ENCODE results near the gene A3GALT2.
A peak's percentile ranks its signal among the peaks of the same experiment; 100 is the strongest.

A3GALT2 gene

GRCh38 chr1:33270379-33270778 lies 50.5 kb downstream of the A3GALT2 start:
- no peak for DNase-seq
- intact Hi-C loops (cut with DNase I), result no loop called here

- intact Hi-C loops (cut with DNase I), result no loop called here
- no peak for DNase-seq
Measured at GRCh38 chr1:33269621-33270020, 51.3 kb downstream of the A3GALT2 start.

- intact Hi-C loops (cut with DNase I), result no loop called here
- DNase-seq, result no peak
Measured at GRCh38 chr1:33268927-33269610, 51.8 kb downstream of the A3GALT2 start.

DNA sequence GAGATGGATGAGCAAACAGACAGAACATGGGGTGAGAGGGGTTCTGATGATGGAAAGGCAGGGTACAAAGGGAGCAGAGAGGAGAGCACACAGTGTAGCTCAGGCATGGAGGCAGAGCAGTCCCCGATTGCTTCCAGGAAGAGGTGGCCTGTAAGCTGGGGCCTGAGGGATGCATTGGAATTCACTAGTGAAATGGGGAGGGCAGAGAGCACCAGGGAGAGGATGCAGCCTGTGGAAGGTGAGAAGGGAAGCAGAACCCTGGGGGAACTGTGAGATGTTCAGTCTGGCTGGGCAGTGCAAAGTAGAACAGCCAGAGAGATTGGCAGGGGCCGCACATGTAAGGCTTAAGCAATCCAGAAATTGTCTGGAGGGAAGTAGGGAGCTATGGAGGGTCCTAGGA lies 52.4 kb downstream of the A3GALT2 start:
- intact Hi-C loops (cut with DNase I), result no loop called here
- no peak for DNase-seq

DNA sequence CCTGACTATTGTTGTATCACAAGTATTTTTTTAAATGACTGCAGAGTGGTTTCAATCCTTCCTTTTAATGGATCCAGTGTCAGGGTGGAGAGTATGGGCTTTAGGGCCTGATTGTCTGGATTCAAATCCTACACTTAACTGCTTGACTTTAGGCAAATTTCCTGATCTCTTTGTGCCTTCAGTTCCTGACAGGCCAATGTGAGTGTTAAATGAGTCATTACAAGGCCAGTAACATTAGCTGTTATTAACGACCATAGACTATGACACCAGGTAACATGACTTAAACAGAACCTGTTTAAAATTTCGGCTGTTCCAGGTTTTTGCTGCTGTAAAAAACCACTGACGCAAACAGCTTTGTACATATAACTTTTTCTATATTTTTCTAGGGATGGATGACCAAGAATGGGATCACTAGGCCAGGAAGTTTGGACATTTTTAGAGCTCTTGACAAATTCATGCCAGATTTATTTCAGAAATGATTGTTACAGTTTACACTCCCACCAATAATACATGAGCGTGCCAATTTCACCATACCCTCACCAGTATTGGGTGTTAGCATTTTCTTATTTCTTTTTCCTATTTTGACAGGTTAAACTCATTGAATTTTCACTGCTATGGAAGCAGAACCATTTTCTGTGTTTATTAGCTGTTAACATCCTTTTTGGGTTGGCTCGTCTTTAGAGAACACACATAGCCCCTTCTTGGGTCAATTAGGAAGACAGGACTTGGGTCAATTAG lies 53.3 kb downstream of the A3GALT2 start:
- intact Hi-C loops (cut with DNase I), result no loop called here
- DNase-seq, result no peak

DNA sequence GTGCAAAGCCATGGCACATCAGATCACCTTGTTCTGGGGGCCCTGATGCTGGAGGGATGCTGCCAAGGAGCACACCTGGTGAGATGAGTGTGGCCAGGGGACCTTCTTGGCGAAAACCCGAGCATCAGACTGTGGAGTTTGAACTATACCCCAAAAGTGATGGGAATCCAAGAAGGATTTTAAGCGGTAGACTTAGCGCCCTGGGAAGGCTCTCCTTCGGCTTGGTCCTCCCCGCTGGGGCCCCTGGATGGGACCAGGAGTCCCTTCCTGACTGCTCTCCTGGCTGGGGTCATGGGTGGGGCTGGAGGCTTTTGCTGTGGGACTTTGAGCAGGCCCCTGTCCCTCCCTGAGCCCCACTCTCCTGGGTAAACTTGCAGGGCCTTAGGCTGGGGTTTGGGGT lies 54.1 kb downstream of the A3GALT2 start:
- DNase-seq, result no peak
- intact Hi-C loops (cut with DNase I), result no loop called here

GRCh38 chr1:33265780-33266605 lies 54.9 kb downstream of the A3GALT2 start:
- intact Hi-C loops (cut with DNase I), result no loop called here
- DNase-seq, result no peak

GRCh38 chr1:33263890-33264504 lies 56.9 kb downstream of the A3GALT2 start:
- intact Hi-C loops (cut with DNase I), result no loop called here
- DNase-seq, result no peak

DNA sequence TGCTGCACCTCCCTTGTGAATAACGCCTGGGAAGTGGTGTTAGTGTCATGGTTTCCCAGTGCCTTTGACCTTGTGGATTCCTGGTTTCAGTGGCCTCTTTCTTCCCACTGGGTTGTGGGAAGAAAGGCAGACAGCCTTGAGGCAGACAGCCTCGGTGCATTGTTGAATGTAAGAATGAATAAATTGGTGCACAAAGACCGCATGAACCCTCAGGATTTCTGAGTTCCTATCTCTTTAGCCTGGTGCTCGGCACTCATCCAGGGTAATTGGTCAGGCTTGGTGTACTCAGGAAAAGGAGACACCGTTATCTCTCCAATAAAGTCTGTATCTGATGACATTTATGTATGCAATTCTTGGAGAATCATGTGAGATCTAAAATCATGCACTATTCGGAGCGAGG lies 59.6 kb downstream of the A3GALT2 start:
- intact Hi-C loops (cut with DNase I), result no loop called here
- no peak for DNase-seq

- no peak for DNase-seq
- intact Hi-C loops (cut with DNase I), result no loop called here
Measured at GRCh38 chr1:33260439-33260838, 60.5 kb downstream of the A3GALT2 start.

DNA sequence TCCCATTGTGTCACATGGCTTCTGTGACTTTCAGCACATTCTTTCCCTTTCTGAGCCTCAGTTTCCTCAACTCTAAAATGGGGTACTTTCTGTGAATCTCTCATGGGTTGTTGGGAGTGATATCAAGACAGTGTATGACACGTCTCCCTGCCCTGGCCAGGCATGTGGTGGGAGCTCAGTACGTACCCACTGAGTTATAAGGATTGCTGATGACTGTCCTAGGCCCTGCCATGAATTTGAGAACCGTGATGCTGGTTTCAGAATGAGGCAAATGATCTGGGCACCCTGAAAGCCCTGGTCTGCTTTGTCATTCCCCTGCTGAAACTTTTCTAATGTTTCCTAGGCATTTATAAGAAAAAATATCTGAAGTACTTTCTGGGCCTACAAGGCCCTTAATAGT lies 61.0 kb downstream of the A3GALT2 start:
- no peak for DNase-seq
- intact Hi-C loops (cut with DNase I), result loop anchor here (10.0 kb wide), 2 partner anchors 75 to 125 kb away; partner anchors contain the start of gene TRIM62

GRCh38 chr1:33258788-33259274 lies 62.1 kb downstream of the A3GALT2 start:
- no peak for DNase-seq
- intact Hi-C loops (cut with DNase I), result loop anchor here (10.0 kb wide), 2 partner anchors 74 to 124 kb away; partner anchors contain the start of gene TRIM62

- peak in 1 of 42 donors; percentile 15 for DNase-seq
Measured at GRCh38 chr1:33257772-33258712, 62.9 kb downstream of the A3GALT2 start.

GRCh38 chr1:33257207-33257771 lies 63.6 kb downstream of the A3GALT2 start:
- DNase-seq, result peak in 4 of 42 donors; percentile 11 to 22 (median 16)
- intact Hi-C loops (cut with DNase I), result loop anchor here (10.0 kb wide), 2 partner anchors 72 to 122 kb away; partner anchors contain the start of gene TRIM62

More at GRCh38 chr1:33257772-33258712, 62.9 kb downstream of the A3GALT2 start:
- intact Hi-C loops (cut with DNase I), result loop anchor here (10.0 kb wide), 2 partner anchors 73 to 123 kb away; partner anchors contain the start of gene TRIM62

All from head of caudate nucleus (tissue), 42 donors.